ENCODE data around the gene ABCC4. TPM values are rescaled to one million over a fixed set of nuclear protein-coding genes. Genes with fewer than 3 reads are reported as not detected.

ABCC4 gene
- total RNA-seq, 2 donors from 2014 or later, result 11.4 to 14.7 TPM

DNA sequence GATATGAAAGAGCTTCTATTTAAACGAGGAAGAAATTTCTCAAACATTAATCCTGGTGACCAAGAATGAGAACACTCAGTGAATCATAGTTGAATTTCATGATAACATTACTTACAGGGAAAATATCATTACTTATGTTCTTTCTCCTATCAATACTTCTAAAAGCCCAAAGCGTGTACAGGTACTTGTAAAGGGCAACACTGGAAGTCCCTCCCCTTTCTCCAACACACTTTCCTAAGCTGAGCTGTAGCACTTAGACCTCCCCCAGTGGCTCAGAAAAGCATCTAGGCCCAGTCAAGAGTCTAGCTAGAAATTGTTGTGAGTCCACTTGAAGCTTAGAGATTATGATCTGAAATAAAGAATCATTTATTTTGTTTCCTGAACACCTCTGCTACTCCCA lies 150.7 kb downstream of the ABCC4 start:
- intact Hi-C loops (cut with DNase I), result loop anchor here (10.0 kb wide), 1 partner anchor 476 kb away; no protein-coding TSS in a partner anchor
- no peak overlapping the region for H3K4me3 ChIP-seq
- H3K27ac ChIP-seq, result no peak overlapping the region
- no peaks in the 10 kb centered on the region for H3K36me3 ChIP-seq
- no peaks in the 10 kb centered on the region for H3K4me1 ChIP-seq
- no peaks in the 10 kb centered on the region for H3K27me3 ChIP-seq
- TF ChIP-seq, protein P1, sequence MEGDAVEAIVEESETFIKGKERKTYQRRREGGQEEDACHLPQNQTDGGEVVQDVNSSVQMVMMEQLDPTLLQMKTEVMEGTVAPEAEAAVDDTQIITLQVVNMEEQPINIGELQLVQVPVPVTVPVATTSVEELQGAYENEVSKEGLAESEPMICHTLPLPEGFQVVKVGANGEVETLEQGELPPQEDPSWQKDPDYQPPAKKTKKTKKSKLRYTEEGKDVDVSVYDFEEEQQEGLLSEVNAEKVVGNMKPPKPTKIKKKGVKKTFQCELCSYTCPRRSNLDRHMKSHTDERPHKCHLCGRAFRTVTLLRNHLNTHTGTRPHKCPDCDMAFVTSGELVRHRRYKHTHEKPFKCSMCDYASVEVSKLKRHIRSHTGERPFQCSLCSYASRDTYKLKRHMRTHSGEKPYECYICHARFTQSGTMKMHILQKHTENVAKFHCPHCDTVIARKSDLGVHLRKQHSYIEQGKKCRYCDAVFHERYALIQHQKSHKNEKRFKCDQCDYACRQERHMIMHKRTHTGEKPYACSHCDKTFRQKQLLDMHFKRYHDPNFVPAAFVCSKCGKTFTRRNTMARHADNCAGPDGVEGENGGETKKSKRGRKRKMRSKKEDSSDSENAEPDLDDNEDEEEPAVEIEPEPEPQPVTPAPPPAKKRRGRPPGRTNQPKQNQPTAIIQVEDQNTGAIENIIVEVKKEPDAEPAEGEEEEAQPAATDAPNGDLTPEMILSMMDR (IDR thresholded peaks at IDR 0.05), result no peak
- no peaks in the 10 kb centered on the region for H3K9me3 ChIP-seq
- H3K9ac ChIP-seq (ENCODE audit: low read depth in 2 of 2, low read length in 2 of 2), result no peak overlapping the region
- no peak for DNase-seq

DNA sequence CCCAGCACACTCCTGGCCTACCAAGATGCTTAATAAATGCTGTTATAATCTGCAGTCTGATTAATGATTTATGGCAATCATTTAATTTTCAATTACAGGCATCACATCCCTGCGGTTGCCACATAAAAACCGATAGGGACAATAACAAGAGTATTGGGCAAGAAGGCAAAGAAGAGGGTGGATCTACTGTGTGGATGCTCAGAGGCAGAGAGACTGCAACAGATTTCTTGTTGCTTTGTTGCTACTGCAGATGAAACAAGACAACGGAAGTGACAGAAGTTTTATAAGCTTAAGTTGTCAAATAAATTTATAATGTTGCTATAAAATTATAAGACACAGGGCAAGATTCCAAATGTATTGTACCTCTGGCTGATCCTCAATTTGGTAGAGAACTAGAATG lies 154.8 kb downstream of the ABCC4 start:
- intact Hi-C loops (cut with DNase I), result no loop called here
- TF ChIP-seq, protein P1 (IDR thresholded peaks at IDR 0.05), result no peak
- Histone ChIP-seq H3K27ac (no peak overlapping the region), H3K9ac (ENCODE audit: low read depth in 2 of 2, low read length in 2 of 2) (no peak overlapping the region), H3K36me3 (no peaks in the 10 kb centered on the region), H3K27me3 (no peaks in the 10 kb centered on the region), H3K4me3 (no peak overlapping the region), H3K9me3 (no peaks in the 10 kb centered on the region), H3K4me1 (no peaks in the 10 kb centered on the region)
- no peak for DNase-seq

DNA sequence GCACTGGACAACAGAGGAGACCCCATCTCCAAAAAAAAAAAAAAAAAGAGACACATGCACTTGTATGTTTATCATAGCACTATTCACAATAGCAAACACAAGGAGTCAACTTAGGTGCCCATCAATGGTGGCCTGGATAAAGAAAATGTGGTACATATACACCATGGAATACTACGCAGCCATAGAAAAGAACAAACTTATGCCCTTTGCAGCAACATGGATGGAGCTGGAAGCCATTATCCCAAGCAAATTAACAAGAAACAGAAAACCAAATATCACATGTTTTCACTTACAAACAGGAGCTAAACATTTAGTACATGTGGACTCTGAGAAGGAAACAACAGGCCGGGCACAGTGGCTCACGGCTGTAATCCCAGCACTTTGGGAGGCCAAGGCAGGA lies 155.7 kb downstream of the ABCC4 start:
- intact Hi-C loops (cut with DNase I), result no loop called here
- H3K27me3 ChIP-seq, result no peaks in the 10 kb centered on the region
- H3K4me1 ChIP-seq, result no peaks in the 10 kb centered on the region
- no peaks in the 10 kb centered on the region for H3K9me3 ChIP-seq
- no peaks in the 10 kb centered on the region for H3K36me3 ChIP-seq
- no peak overlapping the region for H3K27ac ChIP-seq
- TF ChIP-seq, protein P1 (IDR thresholded peaks at IDR 0.05), result no peak
- H3K4me3 ChIP-seq, result no peak overlapping the region
- no peak for DNase-seq
- H3K9ac ChIP-seq (ENCODE audit: low read depth in 2 of 2, low read length in 2 of 2), result no peak overlapping the region

DNA sequence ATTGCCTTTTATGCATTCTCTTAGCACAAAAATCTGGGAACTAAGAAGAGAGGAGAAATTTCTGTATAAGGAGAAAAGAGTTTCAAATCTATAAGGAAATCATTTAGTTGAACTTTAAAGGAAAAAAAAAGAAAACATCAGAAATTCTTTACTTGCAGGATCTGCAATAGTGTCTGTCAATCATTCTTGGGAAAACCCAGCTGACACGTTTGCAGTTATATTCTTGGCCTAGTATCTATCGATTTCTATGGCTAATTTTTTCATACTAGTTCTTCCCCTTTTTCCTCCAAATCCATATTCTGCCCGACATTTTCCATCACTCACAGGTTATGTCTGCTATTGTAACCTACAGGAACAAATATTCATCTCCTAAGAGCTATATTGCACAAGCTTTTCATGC lies 160.7 kb downstream of the ABCC4 start:
- Histone ChIP-seq H3K4me1 (no peaks in the 10 kb centered on the region), H3K9ac (ENCODE audit: low read depth in 2 of 2, low read length in 2 of 2) (no peak overlapping the region), H3K27me3 (no peaks in the 10 kb centered on the region), H3K9me3 (no peaks in the 10 kb centered on the region), H3K4me3 (no peak overlapping the region), H3K27ac (no peak overlapping the region), H3K36me3 (no peaks in the 10 kb centered on the region)
- intact Hi-C loops (cut with DNase I), result no loop called here
- TF ChIP-seq, protein P1 (IDR thresholded peaks at IDR 0.05), result no peak
- no peak for DNase-seq

DNA sequence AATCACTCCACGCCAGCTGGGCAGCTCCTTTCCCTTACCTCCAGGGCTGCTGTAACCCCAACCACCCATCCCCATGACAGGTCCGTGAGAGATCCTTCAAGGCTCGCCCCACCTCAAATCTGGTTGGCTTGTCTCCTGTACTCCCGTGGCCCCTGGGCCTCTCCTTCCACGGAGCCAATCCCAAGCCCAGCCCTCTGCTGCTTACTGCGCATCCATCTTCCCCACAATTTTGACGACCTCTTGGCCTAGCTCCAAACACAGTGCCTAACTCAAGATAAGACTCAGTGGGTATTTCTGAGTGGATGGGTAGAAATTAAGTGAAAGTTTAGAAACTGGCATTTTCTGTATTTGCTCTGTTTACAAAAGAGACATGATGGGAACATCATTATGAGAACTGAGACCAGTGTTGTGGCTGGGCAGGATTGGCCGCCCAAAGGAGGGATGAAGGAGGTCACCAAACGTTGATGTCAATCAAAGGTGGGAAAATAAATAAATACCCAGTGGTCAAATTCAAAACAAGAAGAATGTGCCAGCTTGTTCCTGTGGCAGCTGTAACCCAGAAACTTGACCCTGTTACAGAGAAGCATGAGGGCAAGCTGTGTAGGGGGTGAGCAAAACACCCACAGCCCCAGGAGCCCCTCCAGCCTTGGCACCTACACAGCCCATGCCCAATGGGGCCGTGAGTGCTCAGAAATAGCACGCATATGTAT lies 162.2 kb downstream of the ABCC4 start:
- H3K27me3 ChIP-seq, result no peaks in the 10 kb centered on the region
- H3K27ac ChIP-seq, result no peak overlapping the region
- TF ChIP-seq, protein P1 (IDR thresholded peaks at IDR 0.05), result no peak
- no peak for DNase-seq
- no peaks in the 10 kb centered on the region for H3K36me3 ChIP-seq
- H3K9me3 ChIP-seq, result no peaks in the 10 kb centered on the region
- H3K4me3 ChIP-seq, result no peak overlapping the region
- intact Hi-C loops (cut with DNase I), result no loop called here
- no peaks in the 10 kb centered on the region for H3K4me1 ChIP-seq
- H3K9ac ChIP-seq (ENCODE audit: low read depth in 2 of 2, low read length in 2 of 2), result no peak overlapping the region
